NT2/D1 (cell line): ENCODE data around the gene MARCHF3.

Experiments
- DNase-seq: peaks from one replicate; pipeline ENCODE4 v3.0.0-alpha.2; 2011; ENCODE audit warnings: low read depth, low spot score
- H3K27me3 ChIP-seq: 2 replicates; pipeline ENCODE4 v1.6.0; 2011; ENCODE audit warnings: mild to moderate bottlenecking; ENCODE audit not compliant: insufficient read length, insufficient read depth
- H3K36me3 ChIP-seq: 2 replicates; pipeline ENCODE4 v1.6.1; 2011; ENCODE audit warnings: mild to moderate bottlenecking, low read length, mixed read lengths; ENCODE audit not compliant: insufficient read depth, insufficient read length
- H3K4me1 ChIP-seq: 2 replicates; pipeline ENCODE4 v1.5.1; 2011; ENCODE audit not compliant: insufficient read depth, insufficient read length
- H3K4me3 ChIP-seq: 2 replicates; pipeline ENCODE4 v1.5.1; 2011; ENCODE audit warnings: low read depth; ENCODE audit not compliant: insufficient read length
- H3K9ac ChIP-seq: 2 replicates; pipeline ENCODE4 v1.6.0; 2011; ENCODE audit warnings: low read depth; ENCODE audit not compliant: insufficient read length
- H3K9me3 ChIP-seq: 2 replicates; pipeline ENCODE4 v1.5.1; 2011; ENCODE audit warnings: mild to moderate bottlenecking, low read length; ENCODE audit not compliant: insufficient read depth
- SUZ12 ChIP-seq: IDR thresholded peaks from 2 replicates; pipeline ENCODE4 v1.6.1; 2011; ENCODE audit not compliant: insufficient read length, insufficient read depth; ENCODE audit errors: extremely low read depth
- YY1 ChIP-seq: IDR thresholded peaks from 2 replicates; pipeline ENCODE4 v1.6.1; 2011; ENCODE audit not compliant: insufficient read length, insufficient read depth
- ZNF274 ChIP-seq: IDR thresholded peaks from 2 replicates; pipeline ENCODE4 v1.6.1; 2011; ENCODE audit warnings: mild to moderate bottlenecking, low read depth, low read length

Gene MARCHF3

GRCh38 chr5:126959188-126959587 lies 71.2 kb downstream of the MARCHF3 start:
- no peak for DNase-seq
- H3K4me3 ChIP-seq, result no peak overlapping the region
- no peaks in the 10 kb centered on the region for H3K4me1 ChIP-seq
- H3K9me3 ChIP-seq, result no peaks in the 10 kb centered on the region
- no peaks in the 10 kb centered on the region for H3K27me3 ChIP-seq
- H3K36me3 ChIP-seq, result no peaks in the 10 kb centered on the region
- H3K9ac ChIP-seq, result no peak overlapping the region
- no peak for TF ChIP-seq YY1
- no peak for TF ChIP-seq SUZ12
- no peak for TF ChIP-seq ZNF274

GRCh38 chr5:126956991-126957390 lies 73.4 kb downstream of the MARCHF3 start:
- DNase-seq, result no peak
- H3K9me3 ChIP-seq, result no peaks in the 10 kb centered on the region
- H3K36me3 ChIP-seq, result no peaks in the 10 kb centered on the region
- no peaks in the 10 kb centered on the region for H3K4me1 ChIP-seq
- H3K9ac ChIP-seq, result no peak overlapping the region
- H3K4me3 ChIP-seq, result no peak overlapping the region
- TF ChIP-seq YY1 (no peak), ZNF274 (no peak), SUZ12 (no peak)
- H3K27me3 ChIP-seq, result no peaks in the 10 kb centered on the region

- Histone ChIP-seq H3K36me3 (no peaks in the 10 kb centered on the region), H3K27me3 (no peaks in the 10 kb centered on the region), H3K4me1 (no peaks in the 10 kb centered on the region), H3K9me3 (no peaks in the 10 kb centered on the region), H3K9ac (no peak overlapping the region), H3K4me3 (no peak overlapping the region)
- no peak for TF ChIP-seq SUZ12
- no peak for TF ChIP-seq ZNF274
- TF ChIP-seq YY1, result no peak
- no peak for DNase-seq
Measured at GRCh38 chr5:126954981-126955380, 75.4 kb downstream of the MARCHF3 start.

GRCh38 chr5:126953640-126954039 lies 76.7 kb downstream of the MARCHF3 start:
- no peak for TF ChIP-seq YY1
- Histone ChIP-seq H3K4me1 (no peaks in the 10 kb centered on the region), H3K9me3 (no peaks in the 10 kb centered on the region), H3K9ac (no peak overlapping the region), H3K36me3 (no peaks in the 10 kb centered on the region), H3K27me3 (no peaks in the 10 kb centered on the region), H3K4me3 (no peak overlapping the region)
- no peak for DNase-seq

- Histone ChIP-seq H3K27me3 (no peaks in the 10 kb centered on the region), H3K4me1 (no peaks in the 10 kb centered on the region)
Measured at GRCh38 chr5:126949475-126949874, 80.9 kb downstream of the MARCHF3 start.

GRCh38 chr5:126948453-126948852 lies 81.9 kb downstream of the MARCHF3 start:
- no peaks in the 10 kb centered on the region for H3K9me3 ChIP-seq
- no peaks in the 10 kb centered on the region for H3K27me3 ChIP-seq
- DNase-seq, result no peak
- no peaks in the 10 kb centered on the region for H3K4me1 ChIP-seq
- no peaks in the 10 kb centered on the region for H3K36me3 ChIP-seq
- no peak overlapping the region for H3K4me3 ChIP-seq
- no peak for TF ChIP-seq ZNF274
- no peak for TF ChIP-seq SUZ12
- TF ChIP-seq YY1, result no peak
- H3K9ac ChIP-seq, result no peak overlapping the region

More at GRCh38 chr5:126949475-126949874, 80.9 kb downstream of the MARCHF3 start:
- no peak for TF ChIP-seq ZNF274
- no peak for TF ChIP-seq SUZ12
- no peak for TF ChIP-seq YY1
- Histone ChIP-seq H3K9me3 (no peaks in the 10 kb centered on the region), H3K9ac (no peak overlapping the region), H3K4me3 (no peak overlapping the region), H3K36me3 (no peaks in the 10 kb centered on the region)
- DNase-seq, result no peak

GRCh38 chr5:126948011-126948355 lies 82.4 kb downstream of the MARCHF3 start:
- no peaks in the 10 kb centered on the region for H3K4me1 ChIP-seq
- TF ChIP-seq ZNF274 (no peak), YY1 (no peak), SUZ12 (no peak)
- H3K9ac ChIP-seq, result no peak overlapping the region

More at GRCh38 chr5:126948011-126948355, 82.4 kb downstream of the MARCHF3 start:
- no peak for DNase-seq
- Histone ChIP-seq H3K27me3 (no peaks in the 10 kb centered on the region), H3K9me3 (no peaks in the 10 kb centered on the region), H3K4me3 (no peak overlapping the region), H3K36me3 (no peaks in the 10 kb centered on the region)
